H1 (cell line): ENCODE measurements around the gene COL5A3. TPM values are rescaled to one million over a fixed set of nuclear protein-coding genes. Genes with fewer than 3 reads are reported as not detected.
A peak's percentile ranks its signal among the peaks of the same experiment; 100 is the strongest.

Experiments used
- CTCF ChIA-PET: fragments of 300-600 bp; sonication (Branson Sonifier 250); formaldehyde crosslinking; loops from one replicate; lab custom pipeline; 2021; ENCODE audit not compliant: partially characterized antibody; lab: Charles Lee
- POLR2A ChIA-PET: fragments of 300-600 bp; sonication (Branson Sonifier 250); formaldehyde crosslinking; loops from one replicate; lab custom pipeline; 2021; ENCODE audit warnings: inconsistent platforms; ENCODE audit not compliant: partially characterized antibody; lab: Charles Lee
- DNase-seq, 2 experiments: peaks; one replicate each; pipeline versions ENCODE4 v3.0.0 to v3.0.0-alpha.2; 2010 to 2022; ENCODE audit warnings: low spot score in 2 of 2, low read depth in 1 of 2, mixed read lengths in 1 of 2
- FAIRE-seq: peaks from 2 replicates; lab custom pipeline; 2011; peaks lifted over from hg19 to GRCh38; lab: Jason Lieb, UNC
- H2AFZ ChIP-seq: 2 replicates; pipeline ENCODE4 v1.8.1; 2012; ENCODE audit warnings: low read length, inconsistent platforms
- H2AK5ac ChIP-seq: 2 replicates; pipeline ENCODE4 v1.6.1; 2013; ENCODE audit warnings: low read depth, low read length
- H2BK120ac ChIP-seq: replicated peaks from 2 replicates; pipeline ENCODE3; 2013; ENCODE audit warnings: low read depth, low read length, inconsistent platforms
- H2BK12ac ChIP-seq: 2 replicates; pipeline ENCODE4 v1.6.1; 2013; ENCODE audit warnings: low read depth, low read length
- H2BK15ac ChIP-seq: 2 replicates; pipeline ENCODE4 v1.6.1; 2013; ENCODE audit warnings: low read length
- H2BK20ac ChIP-seq: 2 replicates; pipeline ENCODE4 v1.6.1; 2013; ENCODE audit warnings: low read length
- H2BK5ac ChIP-seq: 2 replicates; pipeline ENCODE4 v1.6.1; 2013; ENCODE audit warnings: low read depth, low read length
- H3K14ac ChIP-seq: 2 replicates; pipeline ENCODE4 v1.6.1; 2013; ENCODE audit warnings: inconsistent platforms; ENCODE audit not compliant: insufficient read length
- H3K18ac ChIP-seq: 2 replicates; pipeline ENCODE4 v1.6.1; 2013; ENCODE audit warnings: low read length; ENCODE audit errors: extremely low read depth
- H3K23ac ChIP-seq: 2 replicates; pipeline ENCODE4 v1.6.1; 2013; ENCODE audit warnings: inconsistent platforms; ENCODE audit not compliant: insufficient read length
- H3K23me2 ChIP-seq: 2 replicates; pipeline ENCODE4 v1.6.1; 2013; ENCODE audit warnings: low read depth, low read length
- H3K27ac ChIP-seq: 2 replicates; pipeline ENCODE4 v1.6.1; 2011; ENCODE audit warnings: low read depth, low read length, inconsistent platforms
- H3K27me3 ChIP-seq, 4 experiments: replicated peaks in 1 of 4; 1 replicate in 1 of 4; 2 replicates in 3 of 4; pipeline versions ENCODE4 v1.6.1 to v1.8.1; 2011 to 2013; ENCODE audit warnings: low read length in 3 of 4, mild to moderate bottlenecking in 3 of 4, inconsistent platforms in 2 of 4, mixed read lengths in 2 of 4, moderate library complexity in 1 of 4; ENCODE audit not compliant: control insufficient read depth in 3 of 4, insufficient read depth in 3 of 4; ENCODE audit errors: extremely low read depth in 1 of 4
- H3K36me3 ChIP-seq, 4 experiments: 2 replicates each; pipeline versions ENCODE4 v1.6.1 to v1.8.1; 2011 to 2013; ENCODE audit warnings: mild to moderate bottlenecking in 4 of 4, low read length in 3 of 4, moderate library complexity in 2 of 4, control low read depth in 1 of 4, inconsistent platforms in 1 of 4; ENCODE audit not compliant: insufficient read depth in 4 of 4, control insufficient read depth in 2 of 4
- H3K4ac ChIP-seq: replicated peaks from 2 replicates; pipeline ENCODE3; 2013; ENCODE audit warnings: low read length, low read depth, mixed read lengths, inconsistent platforms; ENCODE audit not compliant: insufficient read length
- H3K4me1 ChIP-seq, 4 experiments: replicated peaks in 1 of 4; 1 replicate in 1 of 4; 2 replicates in 3 of 4; pipeline versions ENCODE4 v1.6.1 to v1.8.1; 2011 to 2013; ENCODE audit warnings: low read length in 3 of 4, inconsistent platforms in 2 of 4, mixed read lengths in 1 of 4; ENCODE audit not compliant: insufficient read depth in 4 of 4, control insufficient read depth in 3 of 4
- H3K4me2 ChIP-seq, 2 experiments: 2 replicates each; pipeline versions ENCODE4 v1.6.1 to v1.8.1; 2011 to 2013; ENCODE audit warnings: low read depth in 2 of 2, low read length in 2 of 2, control low read depth in 1 of 2, inconsistent platforms in 1 of 2, mild to moderate bottlenecking in 1 of 2; ENCODE audit not compliant: insufficient read depth in 1 of 2
- H3K4me3 ChIP-seq, 4 experiments: fragments of 200-600, 300-600 bp in 1 of 4; sonication (generic), shearing (Covaris generic), sonication (Bioruptor Twin) in 1 of 4; 2 replicates each; pipeline versions ENCODE4 v1.5.1 to v1.8.1; 2011 to 2016; ENCODE audit warnings: low read length in 4 of 4, low read depth in 3 of 4, control low read depth in 2 of 4, inconsistent platforms in 2 of 4, mild to moderate bottlenecking in 2 of 4, mixed read lengths in 1 of 4, moderate library complexity in 1 of 4; ENCODE audit not compliant: insufficient read depth in 2 of 4; ENCODE audit errors: extremely low read depth in 1 of 4
- H3K56ac ChIP-seq: replicated peaks from 2 replicates; pipeline ENCODE3; 2013; ENCODE audit warnings: low read depth, mild to moderate bottlenecking, mixed read lengths, low read length, inconsistent platforms; ENCODE audit not compliant: insufficient read length
- H3K79me1 ChIP-seq: 2 replicates; pipeline ENCODE4 v1.6.1; 2013; ENCODE audit warnings: low read depth, low read length, control low read depth
- H3K79me2 ChIP-seq, 2 experiments: 2 replicates each; pipeline versions ENCODE4 v1.6.1 to v1.8.1; 2012 to 2013; ENCODE audit warnings: low read length in 2 of 2, mild to moderate bottlenecking in 2 of 2, inconsistent platforms in 1 of 2; ENCODE audit not compliant: insufficient read depth in 2 of 2, control insufficient read depth in 1 of 2
- H3K9ac ChIP-seq, 4 experiments: replicated peaks in 1 of 4; 1 replicate in 1 of 4; 2 replicates in 3 of 4; pipeline versions ENCODE4 v1.6.1 to v1.8.1; 2011 to 2013; ENCODE audit warnings: low read depth in 3 of 4, low read length in 3 of 4, control low read depth in 2 of 4, mild to moderate bottlenecking in 2 of 4, moderate library complexity in 2 of 4, inconsistent platforms in 1 of 4; ENCODE audit errors: extremely low read depth in 1 of 4
- H3K9me3 ChIP-seq, 2 experiments: 2 replicates each; pipeline versions ENCODE4 v1.6.1 to v1.8.1; 2012 to 2013; ENCODE audit warnings: mild to moderate bottlenecking in 2 of 2, moderate library complexity in 2 of 2, control low read depth in 1 of 2, inconsistent platforms in 1 of 2, low read depth in 1 of 2, low read length in 1 of 2, mixed read lengths in 1 of 2; ENCODE audit not compliant: insufficient read depth in 2 of 2
- H4K20me1 ChIP-seq, 2 experiments: replicated peaks in 1 of 2; 2 replicates each; pipeline versions ENCODE3 to v1.8.1; 2011 to 2013; ENCODE audit warnings: inconsistent platforms in 2 of 2, low read length in 2 of 2, mild to moderate bottlenecking in 1 of 2; ENCODE audit not compliant: insufficient read depth in 2 of 2, control insufficient read depth in 1 of 2
- H4K5ac ChIP-seq: 2 replicates; pipeline ENCODE4 v1.6.1; 2013; ENCODE audit warnings: low read length, low read depth, mixed read lengths, inconsistent platforms; ENCODE audit not compliant: insufficient read length
- H4K8ac ChIP-seq: 2 replicates; pipeline ENCODE4 v1.8.0; 2013; ENCODE audit warnings: mild to moderate bottlenecking, moderate library complexity, low read length, inconsistent platforms; ENCODE audit not compliant: insufficient read depth; ENCODE audit errors: extremely low read depth
- H4K91ac ChIP-seq: replicated peaks from 2 replicates; pipeline ENCODE3; 2013; ENCODE audit warnings: low read length, mixed read lengths, inconsistent platforms; ENCODE audit not compliant: insufficient read length
- ATF2 ChIP-seq: IDR thresholded peaks from 2 replicates; pipeline ENCODE4 v1.6.1; 2012; ENCODE audit warnings: low read length, inconsistent platforms
- BRCA1 ChIP-seq: IDR thresholded peaks from 2 replicates; pipeline ENCODE4 v1.6.1; 2012; ENCODE audit warnings: low read depth, low read length, improper control_type of control experiment
- CTCF ChIP-seq, 3 experiments: IDR thresholded peaks; 1 replicate in 2 of 3; 2 replicates in 1 of 3; pipeline versions ENCODE4 v1.5.1 to v1.6.1; 2011; ENCODE audit warnings: low read length in 3 of 3, mild to moderate bottlenecking in 3 of 3, inconsistent platforms in 2 of 3, low read depth in 1 of 3, moderate library complexity in 1 of 3; ENCODE audit not compliant: insufficient read depth in 1 of 3; ENCODE audit errors: control extremely low read depth in 1 of 3
- EP300 ChIP-seq, 2 experiments: IDR thresholded peaks; 1 replicate in 1 of 2; 2 replicates in 1 of 2; pipeline ENCODE4 v1.6.1; 2011 to 2012; ENCODE audit warnings: low read depth in 2 of 2, low read length in 2 of 2, mild to moderate bottlenecking in 2 of 2, borderline replicate concordance in 1 of 2, inconsistent platforms in 1 of 2, moderate library complexity in 1 of 2
- GABPA ChIP-seq: IDR thresholded peaks from 2 replicates; pipeline ENCODE4 v1.6.1; 2011; ENCODE audit warnings: mild to moderate bottlenecking, low read length, moderate library complexity, borderline replicate concordance; ENCODE audit not compliant: insufficient read depth
- POLR2AphosphoS5 ChIP-seq: IDR thresholded peaks from 2 replicates; pipeline ENCODE4 v1.6.1; 2011; ENCODE audit warnings: low read depth, low read length
- TCF12 ChIP-seq: IDR thresholded peaks from 2 replicates; pipeline ENCODE4 v1.6.1; 2011; ENCODE audit warnings: low read depth, mild to moderate bottlenecking, low read length
- USF2 ChIP-seq: IDR thresholded peaks from 2 replicates; pipeline ENCODE4 v1.6.1; 2011; ENCODE audit warnings: low read length, improper control_type of control experiment
- WGBS, 2 experiments: shearing (Covaris generic) in 1 of 2; methylation state at CpG; one replicate each; pipeline versions ENCODE4 v1.1.6 to v1.1.7; 2013 to 2015; ENCODE audit warnings: low lambda C conversion rate in 2 of 2, mixed read lengths in 2 of 2, inconsistent platforms in 1 of 2, low coverage in 1 of 2, missing lambda C conversion rate in 1 of 2; ENCODE audit not compliant: insufficient replicate concordance in 2 of 2, insufficient coverage in 1 of 2, insufficient read length in 1 of 2; ENCODE audit errors: extremely low coverage in 1 of 2, missing lambda C conversion rate in 1 of 2; 5-methylcytosine and 5-hydroxymethylcytosine counted together
- polyA plus RNA-seq, 7 experiments: library from polyadenylated mRNA; depleted of rRNA in 3 of 7; stranded (reverse) in 5 of 7; unstranded in 2 of 7; fragments of >200 nt in 5 of 7; fragments of 200-250 nt in 2 of 7; gene quantifications; 1 replicate in 5 of 7; 2 replicates in 1 of 7; 4 replicates in 1 of 7; pipeline versions ENCODE4 v1.2.1 to v1.2.3, GENCODE V29; 2011 to 2013; ENCODE audit warnings: missing spikeins in 2 of 7, mixed read lengths in 2 of 7
- total RNA-seq: library from RNA; stranded (reverse); fragmentation: NEBNext Ultra II Directional; extraction: Animal tissue kit (Norgen Biotek cat#: 25700); gene quantifications from 2 replicates; pipeline ENCODE4 v1.2.1, GENCODE V29; 2021

The COL5A3 gene
- total and polyA plus RNA-seq, 2 of the 8 experiments (the other 6 are each of a cell fraction or from before 2014, with no cell fraction given): 0.67 to 0.74 TPM

- Histone ChIP-seq H4K8ac (no peak overlapping the region), H3K9ac (no peak overlapping the region), H3K56ac (peak overlapping the region; percentile 17), H2BK15ac (no peak overlapping the region), H3K27ac (no peak overlapping the region), H4K20me1 (no peaks in the 10 kb centered on the region), H3K79me2 (no peaks in the 10 kb centered on the region), H3K79me1 (no peaks in the 10 kb centered on the region), H2AFZ (no peak overlapping the region), H4K5ac (no peak overlapping the region), H3K4me1 (peaks cover 0 to 14% (median 1%) of the 10 kb centered on the region in 4 experiments; a peak in 3 of 7 replicates), H2BK5ac (no peak overlapping the region), H4K91ac (no peak overlapping the region), H3K36me3 (no peaks in the 10 kb centered on the region), H3K4me2 (no peak overlapping the region), H3K9me3 (no peaks in the 10 kb centered on the region), H2BK20ac (no peak overlapping the region), H2BK120ac (no peak overlapping the region), H3K14ac (no peak overlapping the region), H3K23me2 (no peaks in the 10 kb centered on the region; the same call in 1 of the 2 replicates), H3K23ac (no peak overlapping the region), H2BK12ac (no peak overlapping the region), H3K27me3 (peaks cover 0 to 5% (median 5%) of the 10 kb centered on the region in 4 experiments; a peak in 6 of 7 replicates), H2AK5ac (no peak overlapping the region), H3K4ac (no peak overlapping the region), H3K18ac (no peak overlapping the region), H3K4me3 (no peak overlapping the region)
- POLR2A ChIA-PET: interaction anchor here (0.6 to 3.5 kb wide), 3 partner anchors 21 to 59 kb away, joined by 3 to 8 read pairs (median 4); no protein-coding TSS in a partner anchor
- no peak for DNase-seq
- 94% methylated on average over 4 of the region's 4 CpGs; no CpG with 5 or more reads in 1 of the 2 experiments for WGBS, 2 experiments
- FAIRE-seq: no peak
- CTCF ChIA-PET: interaction anchor here (0.6 to 5.7 kb wide), 3 partner anchors 8 to 176 kb away, joined by 3 to 44 read pairs (median 3); no protein-coding TSS in a partner anchor
- TF ChIP-seq TCF12: no peak
- TF ChIP-seq ATF2: no peak
- TF ChIP-seq GABPA: no peak
- no peak for TF ChIP-seq EP300 (IDR thresholded peaks at IDR 0.05; ENCODE audit: borderline replicate concordance in 1 of 2, low read depth in 2 of 2, low read length in 2 of 2)
- no peak for TF ChIP-seq CTCF (IDR thresholded peaks at IDR 0.05; ENCODE audit: control extremely low read depth in 1 of 3, insufficient read depth in 1 of 3, low read depth in 1 of 3, low read length in 3 of 3)
- TF ChIP-seq USF2: no peak
- TF ChIP-seq POLR2AphosphoS5: no peak
- no peak for TF ChIP-seq BRCA1
These were observed 49.2 kb downstream of the COL5A3 start for GRCh38 chr19:9961103-9961502.
